ENCODE results near the gene OSBPL6.

Gene OSBPL6

DNA sequence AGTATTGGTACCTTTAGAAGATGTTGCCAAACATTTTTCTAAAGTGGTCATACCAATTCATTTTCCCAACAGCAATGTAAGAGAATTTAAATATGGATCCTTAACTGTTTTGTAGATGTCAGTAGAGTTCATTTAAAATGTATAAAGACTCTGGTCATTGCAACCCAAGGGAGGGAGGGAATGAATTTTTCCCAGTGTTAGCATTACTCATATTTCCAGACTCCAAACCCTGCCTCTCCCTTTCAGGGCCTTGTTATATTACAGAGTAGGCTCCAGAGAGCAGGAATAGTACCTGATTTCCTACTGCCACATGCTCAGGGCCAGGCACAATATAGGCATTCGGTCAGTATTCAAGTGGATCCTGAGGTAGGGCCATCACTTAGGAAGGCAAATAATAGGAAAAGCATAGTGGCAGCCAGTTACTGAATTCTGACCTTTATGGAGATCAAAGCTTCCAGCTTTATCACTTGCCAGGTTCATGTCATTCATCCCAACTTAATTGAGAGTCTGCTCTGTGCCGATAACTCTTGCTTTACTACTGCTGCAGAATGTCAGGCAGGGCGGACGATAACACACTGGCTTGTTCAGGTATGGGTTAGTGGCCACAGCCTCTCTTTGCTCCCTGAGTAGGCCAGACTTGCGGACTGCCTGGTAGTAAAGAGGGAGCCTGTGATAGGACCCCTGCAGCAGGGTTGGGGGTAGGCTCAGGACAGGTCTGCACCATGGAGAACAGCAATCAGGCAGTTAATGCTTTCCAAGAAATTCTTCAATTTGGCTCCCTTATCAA, 75.3 kb downstream of the OSBPL6 start:
- TF ChIP-seq EZH2phosphoT487 (IDR thresholded peaks at IDR 0.05; ENCODE audit: borderline replicate concordance, low read length) = no peak
- TF ChIP-seq, protein P1, sequence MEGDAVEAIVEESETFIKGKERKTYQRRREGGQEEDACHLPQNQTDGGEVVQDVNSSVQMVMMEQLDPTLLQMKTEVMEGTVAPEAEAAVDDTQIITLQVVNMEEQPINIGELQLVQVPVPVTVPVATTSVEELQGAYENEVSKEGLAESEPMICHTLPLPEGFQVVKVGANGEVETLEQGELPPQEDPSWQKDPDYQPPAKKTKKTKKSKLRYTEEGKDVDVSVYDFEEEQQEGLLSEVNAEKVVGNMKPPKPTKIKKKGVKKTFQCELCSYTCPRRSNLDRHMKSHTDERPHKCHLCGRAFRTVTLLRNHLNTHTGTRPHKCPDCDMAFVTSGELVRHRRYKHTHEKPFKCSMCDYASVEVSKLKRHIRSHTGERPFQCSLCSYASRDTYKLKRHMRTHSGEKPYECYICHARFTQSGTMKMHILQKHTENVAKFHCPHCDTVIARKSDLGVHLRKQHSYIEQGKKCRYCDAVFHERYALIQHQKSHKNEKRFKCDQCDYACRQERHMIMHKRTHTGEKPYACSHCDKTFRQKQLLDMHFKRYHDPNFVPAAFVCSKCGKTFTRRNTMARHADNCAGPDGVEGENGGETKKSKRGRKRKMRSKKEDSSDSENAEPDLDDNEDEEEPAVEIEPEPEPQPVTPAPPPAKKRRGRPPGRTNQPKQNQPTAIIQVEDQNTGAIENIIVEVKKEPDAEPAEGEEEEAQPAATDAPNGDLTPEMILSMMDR (IDR thresholded peaks at IDR 0.05; ENCODE audit: low read depth, low read length, poor library complexity, severe bottlenecking) = no peak
- H3K27ac ChIP-seq (ENCODE audit: low read depth, low read length) = no peak overlapping the region
- no peaks in the 10 kb centered on the region for H3K36me3 ChIP-seq (ENCODE audit: control insufficient read depth, low read length)
- no peaks in the 10 kb centered on the region for H3K9me3 ChIP-seq (ENCODE audit: control insufficient read depth, insufficient read depth, low read length)
- H3K4me1 ChIP-seq (ENCODE audit: control insufficient read depth, low read length) = no peaks in the 10 kb centered on the region
- no peaks in the 10 kb centered on the region for H3K79me2 ChIP-seq (ENCODE audit: control insufficient read depth, low read length)
- H3K27me3 ChIP-seq (ENCODE audit: control insufficient read depth, low read length) = peaks cover 4% of the 10 kb centered on the region
- no peaks in the 10 kb centered on the region for H3F3A ChIP-seq (ENCODE audit: control insufficient read depth, insufficient read depth)
- no peak overlapping the region for H3K4me3 ChIP-seq (ENCODE audit: low read length)
- no peaks in the 10 kb centered on the region for H3K9me2 ChIP-seq (replicated peaks; ENCODE audit: control insufficient read depth, low read length)
- no peak overlapping the region for H3K4me2 ChIP-seq (ENCODE audit: low read length)
- H4K20me1 ChIP-seq (ENCODE audit: control insufficient read depth, insufficient read depth, low read depth, low read length) = no peaks in the 10 kb centered on the region

DNA sequence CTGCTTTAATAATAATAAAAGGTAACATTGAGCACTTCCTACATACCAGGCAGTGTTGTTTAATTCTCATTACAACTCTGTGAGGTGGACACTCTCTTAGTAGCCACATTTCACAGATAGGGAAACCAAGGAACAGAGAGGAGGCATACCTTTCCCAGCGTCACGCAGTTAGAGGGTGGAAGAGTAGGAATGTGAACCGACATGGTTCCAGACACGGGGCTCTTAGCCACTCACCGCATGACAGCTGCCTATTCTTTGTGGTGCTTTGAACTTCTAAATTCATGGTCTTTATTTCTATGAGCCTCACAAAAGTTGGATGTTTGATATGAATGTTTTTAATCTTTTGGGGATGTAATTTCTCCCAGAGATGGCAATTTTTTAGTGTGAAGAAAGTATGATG, 76.0 kb downstream of the OSBPL6 start:
- H3K27me3 ChIP-seq (ENCODE audit: control insufficient read depth, low read length) = peaks cover 4% of the 10 kb centered on the region
- H3K27ac ChIP-seq (ENCODE audit: low read depth, low read length) = no peak overlapping the region
- H4K20me1 ChIP-seq (ENCODE audit: control insufficient read depth, insufficient read depth, low read depth, low read length) = no peaks in the 10 kb centered on the region
- H3K4me2 ChIP-seq (ENCODE audit: low read length) = no peak overlapping the region
- no peaks in the 10 kb centered on the region for H3K9me3 ChIP-seq (ENCODE audit: control insufficient read depth, insufficient read depth, low read length)
- no peaks in the 10 kb centered on the region for H3K79me2 ChIP-seq (ENCODE audit: control insufficient read depth, low read length)
- H3K9me2 ChIP-seq (replicated peaks; ENCODE audit: control insufficient read depth, low read length) = no peaks in the 10 kb centered on the region
- TF ChIP-seq, protein P1 (IDR thresholded peaks at IDR 0.05; ENCODE audit: low read depth, low read length, poor library complexity, severe bottlenecking) = no peak
- no peak for TF ChIP-seq EZH2phosphoT487 (IDR thresholded peaks at IDR 0.05; ENCODE audit: borderline replicate concordance, low read length)
- H3K36me3 ChIP-seq (ENCODE audit: control insufficient read depth, low read length) = no peaks in the 10 kb centered on the region
- no peaks in the 10 kb centered on the region for H3F3A ChIP-seq (ENCODE audit: control insufficient read depth, insufficient read depth)
- H3K4me3 ChIP-seq (ENCODE audit: low read length) = no peak overlapping the region
- H3K4me1 ChIP-seq (ENCODE audit: control insufficient read depth, low read length) = no peaks in the 10 kb centered on the region

DNA sequence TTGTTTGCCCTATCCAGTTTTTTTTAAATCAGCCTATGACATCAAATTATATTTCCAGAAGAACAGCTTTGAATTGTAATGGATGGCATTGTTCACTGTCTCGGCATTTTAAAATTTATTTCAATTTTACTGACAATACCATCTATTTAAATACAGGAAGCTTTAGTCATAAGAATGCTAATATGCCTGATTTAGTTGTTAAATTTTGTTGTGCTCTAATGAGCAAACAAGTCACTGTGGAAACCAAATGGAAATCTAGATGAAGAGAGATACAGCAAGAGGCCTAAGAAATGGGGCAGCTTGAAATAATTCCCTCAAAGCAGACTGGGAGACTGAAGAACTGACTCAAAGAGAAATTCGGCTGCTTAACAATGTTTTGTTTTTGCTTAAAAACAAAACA, 76.8 kb downstream of the OSBPL6 start:
- H3K4me2 ChIP-seq (ENCODE audit: low read length) = no peak overlapping the region
- no peak overlapping the region for H3K27ac ChIP-seq (ENCODE audit: low read depth, low read length)
- TF ChIP-seq EZH2phosphoT487 (IDR thresholded peaks at IDR 0.05; ENCODE audit: borderline replicate concordance, low read length) = no peak
- TF ChIP-seq, protein P1 (IDR thresholded peaks at IDR 0.05; ENCODE audit: low read depth, low read length, poor library complexity, severe bottlenecking) = no peak
- H3K9me2 ChIP-seq (replicated peaks; ENCODE audit: control insufficient read depth, low read length) = no peaks in the 10 kb centered on the region
- H3K4me3 ChIP-seq (ENCODE audit: low read length) = no peak overlapping the region
- no peaks in the 10 kb centered on the region for H3K79me2 ChIP-seq (ENCODE audit: control insufficient read depth, low read length)
- H3F3A ChIP-seq (ENCODE audit: control insufficient read depth, insufficient read depth) = no peaks in the 10 kb centered on the region
- no peaks in the 10 kb centered on the region for H3K4me1 ChIP-seq (ENCODE audit: control insufficient read depth, low read length)
- H3K9me3 ChIP-seq (ENCODE audit: control insufficient read depth, insufficient read depth, low read length) = no peaks in the 10 kb centered on the region
- no peaks in the 10 kb centered on the region for H3K36me3 ChIP-seq (ENCODE audit: control insufficient read depth, low read length)
- peaks cover 4% of the 10 kb centered on the region for H3K27me3 ChIP-seq (ENCODE audit: control insufficient read depth, low read length)
- H4K20me1 ChIP-seq (ENCODE audit: control insufficient read depth, insufficient read depth, low read depth, low read length) = no peaks in the 10 kb centered on the region
